DOHH2 (cell line): ENCODE data around the gene ANTXRL.
"Not testable (repeated sequence)": the region's sequence is repeated elsewhere in the genome, so short reads cannot be mapped to it uniquely, and the experiment has no call there.

Experiments
- H3F3A ChIP-seq: fragments of 200-600 bp; sonication (generic), shearing (Covaris generic); 2 replicates; pipeline ENCODE4 v1.6.0; 2016; ENCODE audit warnings: antibody characterized with exemption, mild to moderate bottlenecking; ENCODE audit not compliant: control insufficient read depth, insufficient read depth
- H3K27ac ChIP-seq: fragments of 200-600 bp; sonication (generic); 2 replicates; pipeline ENCODE4 v1.5.1; 2014; ENCODE audit warnings: low read depth, mild to moderate bottlenecking, low read length, moderate library complexity
- H3K27me3 ChIP-seq: fragments of 200-600 bp; sonication (generic); 2 replicates; pipeline ENCODE4 v1.6.1; 2014; ENCODE audit warnings: mild to moderate bottlenecking, low read length, mixed read lengths; ENCODE audit not compliant: control insufficient read depth
- H3K36me3 ChIP-seq: fragments of 200-600 bp; sonication (generic); 2 replicates; pipeline ENCODE4 v1.6.1; 2014; ENCODE audit warnings: mild to moderate bottlenecking, low read length, moderate library complexity, mixed read lengths; ENCODE audit not compliant: control insufficient read depth
- H3K4me1 ChIP-seq: fragments of 200-600 bp; sonication (generic); 2 replicates; pipeline ENCODE4 v1.6.1; 2014; ENCODE audit warnings: mild to moderate bottlenecking, low read length, mixed read lengths; ENCODE audit not compliant: control insufficient read depth
- H3K4me2 ChIP-seq: fragments of 200-600 bp; sonication (generic); 2 replicates; pipeline ENCODE4 v1.6.0; 2014; ENCODE audit warnings: mild to moderate bottlenecking, low read length, moderate library complexity
- H3K4me3 ChIP-seq: fragments of 200-600 bp; sonication (generic); 2 replicates; pipeline ENCODE4 v1.5.1; 2014; ENCODE audit warnings: mild to moderate bottlenecking, low read length, mixed read lengths
- H3K79me2 ChIP-seq: fragments of 200-600 bp; sonication (generic); 2 replicates; pipeline ENCODE4 v1.6.1; 2014; ENCODE audit warnings: mild to moderate bottlenecking, low read length, mixed read lengths; ENCODE audit not compliant: control insufficient read depth
- H3K9me2 ChIP-seq: fragments of 200-600 bp; sonication (generic); replicated peaks from 2 replicates; pipeline ENCODE4 v1.6.1; 2014; ENCODE audit warnings: mild to moderate bottlenecking, low read length, mixed read lengths; ENCODE audit not compliant: control insufficient read depth
- H3K9me3 ChIP-seq: fragments of 200-600 bp; sonication (generic); 2 replicates; pipeline ENCODE4 v1.6.1; 2014; ENCODE audit warnings: antibody characterized with exemption, low read length, mixed read lengths; ENCODE audit not compliant: control insufficient read depth, insufficient read depth
- H4K20me1 ChIP-seq: fragments of 200-600 bp; sonication (generic); 2 replicates; pipeline ENCODE4 v1.6.0; 2014; ENCODE audit warnings: low read depth, mild to moderate bottlenecking, antibody characterized with exemption, low read length, moderate library complexity; ENCODE audit not compliant: control insufficient read depth, insufficient read depth
- CTCF ChIP-seq: fragments of 200-600 bp; sonication (generic); IDR thresholded peaks from one replicate; pipeline ENCODE4 v1.5.1; 2014; ENCODE audit warnings: antibody characterized with exemption, mild to moderate bottlenecking, low read depth, low read length; ENCODE audit not compliant: poor library complexity, severe bottlenecking
- EZH2phosphoT487 ChIP-seq: fragments of 200-600 bp; sonication (generic); IDR thresholded peaks from 2 replicates; pipeline ENCODE4 v1.6.1; 2017; ENCODE audit warnings: borderline replicate concordance, mild to moderate bottlenecking, antibody characterized with exemption, low read length, moderate library complexity, mixed read lengths

Gene ANTXRL

GRCh38 chr10:46314071-46314470 is 27.3 kb downstream of the ANTXRL start:
- Histone ChIP-seq H3K79me2 (no peaks in the 10 kb centered on the region), H3K9me2 (no peaks in the 10 kb centered on the region), H3K4me1 (no peaks in the 10 kb centered on the region), H4K20me1 (no peaks in the 10 kb centered on the region), H3K36me3 (no peaks in the 10 kb centered on the region), H3K27me3 (peaks cover 3% of the 10 kb centered on the region; the same call in 1 of the 2 replicates), H3K4me2 (no peak overlapping the region), H3F3A (no peaks in the 10 kb centered on the region), H3K9me3 (no peaks in the 10 kb centered on the region), H3K4me3 (no peak overlapping the region), H3K27ac (no peak overlapping the region)
- TF ChIP-seq EZH2phosphoT487: no peak
- TF ChIP-seq CTCF: no peak

GRCh38 chr10:46315071-46315860 is 28.5 kb downstream of the ANTXRL start:
- H3K9me2 ChIP-seq, H3K4me1 ChIP-seq, H3K79me2 ChIP-seq, H4K20me1 ChIP-seq, H3K27ac ChIP-seq, H3K27me3 ChIP-seq, H3F3A ChIP-seq, H3K9me3 ChIP-seq, H3K36me3 ChIP-seq, H3K4me2 ChIP-seq, H3K4me3 ChIP-seq: not testable (repeated sequence)

GRCh38 chr10:46317370-46317769 is 30.6 kb downstream of the ANTXRL start:
- no peaks in the 10 kb centered on the region for H3F3A ChIP-seq
- H3K9me2 ChIP-seq: no peaks in the 10 kb centered on the region
- no peaks in the 10 kb centered on the region for H3K4me1 ChIP-seq
- H4K20me1 ChIP-seq: no peaks in the 10 kb centered on the region
- H3K27ac ChIP-seq: no peak overlapping the region
- TF ChIP-seq EZH2phosphoT487 (no peak), CTCF (no peak)
- no peaks in the 10 kb centered on the region for H3K36me3 ChIP-seq
- H3K27me3 ChIP-seq: peaks cover 13% of the 10 kb centered on the region
- H3K4me3 ChIP-seq: no peak overlapping the region
- no peaks in the 10 kb centered on the region for H3K79me2 ChIP-seq
- no peak overlapping the region for H3K4me2 ChIP-seq
- no peaks in the 10 kb centered on the region for H3K9me3 ChIP-seq

DNA sequence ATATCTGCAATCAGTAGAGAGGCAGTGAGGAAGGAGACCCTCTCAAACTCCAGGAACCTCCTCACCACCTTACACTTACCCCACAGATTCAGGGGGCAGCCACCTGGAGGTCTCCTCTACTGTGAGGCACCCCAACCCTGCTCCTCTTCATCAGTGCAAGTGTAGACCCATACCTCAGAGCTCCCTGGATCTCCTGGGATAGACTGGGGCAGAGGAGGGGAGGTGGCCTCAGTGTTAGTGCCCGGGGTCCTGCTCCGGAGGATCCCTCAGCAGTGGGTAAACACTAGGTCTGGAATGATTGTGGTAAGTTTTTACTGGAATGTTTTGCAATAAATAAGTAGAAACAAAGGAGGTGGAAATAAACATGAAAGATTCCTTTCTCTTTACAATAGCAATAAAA is 31.1 kb downstream of the ANTXRL start:
- Histone ChIP-seq H4K20me1 (no peaks in the 10 kb centered on the region), H3K4me2 (no peak overlapping the region), H3K27ac (no peak overlapping the region), H3K27me3 (peaks cover 15% of the 10 kb centered on the region), H3F3A (no peaks in the 10 kb centered on the region), H3K4me1 (no peaks in the 10 kb centered on the region), H3K79me2 (no peaks in the 10 kb centered on the region), H3K9me2 (no peaks in the 10 kb centered on the region), H3K4me3 (no peak overlapping the region), H3K36me3 (no peaks in the 10 kb centered on the region), H3K9me3 (no peaks in the 10 kb centered on the region)
- TF ChIP-seq EZH2phosphoT487 (no peak), CTCF (no peak)
